K562 (cell line): ENCODE measurements around the gene AGT. TPM values are rescaled to one million over a fixed set of nuclear protein-coding genes. Genes with fewer than 3 reads are reported as not detected.

Experiments
- ATAC-seq: fragments of 200-7000 bp; cut with Tn5 transposase; 3 replicates; pipeline ENCODE4 v1.9.1; 2020; ENCODE audit warnings: moderate library complexity
- BruUV-seq: library from RNA; stranded (reverse); fragments of 400-500 nt; replicated peaks from 2 replicates; lab custom pipeline; 2021; lab: Mats Ljungman, UMichigan
- CTCF ChIA-PET: fragments of 300-600 bp; formaldehyde crosslinking; extraction: SDS; loops from one replicate; lab custom pipeline; 2021; ENCODE audit warnings: low intra/inter-chr PET ratio; lab: Yijun Ruan, JAX
- POLR2A ChIA-PET: fragments of 300-600, 350-650 bp; sonication (Branson Sonifier 250); formaldehyde crosslinking; extraction: SDS; loops from one replicate; lab custom pipeline; 2021; ENCODE audit warnings: antibody characterized with exemption, inconsistent platforms; lab: Yijun Ruan, JAX
- DNase-seq, 4 experiments: peaks; one replicate each; pipeline versions ENCODE4 v3.0.0 to v3.0.0-alpha.2; 2011 to 2018; ENCODE audit warnings: low spot score in 3 of 4, mixed read lengths in 3 of 4; ENCODE audit errors: extremely low read depth in 1 of 4
- FAIRE-seq: peaks from 2 replicates; lab custom pipeline; 2011; peaks lifted over from hg19 to GRCh38; lab: Jason Lieb, UNC
- H2AFZ ChIP-seq: 2 replicates; pipeline ENCODE4 v1.6.0; 2011; ENCODE audit warnings: low read depth, low read length, control low read depth, inconsistent platforms
- H3K27ac ChIP-seq: fragments of 200-600 bp; 3 replicates; pipeline ENCODE4 v1.8.0; 2011; ENCODE audit warnings: low read depth, mild to moderate bottlenecking, control low read depth, inconsistent platforms, low read length, moderate library complexity, mixed read lengths; ENCODE audit errors: extremely low read depth
- H3K27me3 ChIP-seq, 2 experiments: fragments of 300-600 bp in 1 of 2; 2 replicates in 1 of 2; 3 replicates in 1 of 2; pipeline versions ENCODE4 v1.6.0 to v1.8.0; 2011; ENCODE audit warnings: inconsistent platforms in 2 of 2, low read length in 2 of 2, mild to moderate bottlenecking in 1 of 2, mixed read lengths in 1 of 2, moderate library complexity in 1 of 2; ENCODE audit not compliant: control insufficient read depth in 2 of 2, insufficient read depth in 2 of 2
- H3K36me3 ChIP-seq: fragments of 300-600 bp; 3 replicates; pipeline ENCODE4 v1.8.0; 2011; ENCODE audit warnings: mild to moderate bottlenecking, low read length, inconsistent platforms; ENCODE audit not compliant: control insufficient read depth, insufficient read depth
- H3K4me1 ChIP-seq, 2 experiments: fragments of 200-600 bp in 1 of 2; replicated peaks in 1 of 2; 2 replicates in 1 of 2; 3 replicates in 1 of 2; pipeline versions ENCODE4 v1.5.1 to v1.8.0; 2011; ENCODE audit warnings: inconsistent platforms in 2 of 2, low read length in 2 of 2, mild to moderate bottlenecking in 1 of 2, mixed read lengths in 1 of 2, moderate library complexity in 1 of 2; ENCODE audit not compliant: control insufficient read depth in 2 of 2, insufficient read depth in 2 of 2
- H3K4me2 ChIP-seq: 2 replicates; pipeline ENCODE4 v1.6.1; 2011; ENCODE audit warnings: low read length, control low read depth, inconsistent platforms, mixed read lengths; ENCODE audit not compliant: insufficient read depth
- H3K4me3 ChIP-seq: fragments of 200-600 bp; sonication (generic), shearing (Covaris generic); 2 replicates; pipeline ENCODE4 v1.5.1; 2016; ENCODE audit warnings: control low read depth, inconsistent platforms
- H3K79me2 ChIP-seq: fragments of 200-600 bp; 3 replicates; pipeline ENCODE4 v1.8.0; 2011; ENCODE audit warnings: low read length, inconsistent platforms; ENCODE audit not compliant: control insufficient read depth, insufficient read depth
- H3K9ac ChIP-seq, 2 experiments: 2 replicates each; pipeline versions ENCODE4 v1.6.0 to v1.6.1; 2011; ENCODE audit warnings: low read depth in 2 of 2, low read length in 2 of 2, control low read depth in 1 of 2, inconsistent platforms in 1 of 2, mild to moderate bottlenecking in 1 of 2, mixed read lengths in 1 of 2; ENCODE audit not compliant: insufficient read depth in 1 of 2
- H3K9me1 ChIP-seq: one replicate; pipeline ENCODE4 v1.6.0; 2011; ENCODE audit warnings: inconsistent platforms, mild to moderate bottlenecking, low read length, moderate library complexity; ENCODE audit not compliant: control insufficient read depth, insufficient read depth
- H3K9me3 ChIP-seq: replicated peaks from 2 replicates; pipeline ENCODE4 v1.5.1; 2011; ENCODE audit warnings: low read depth, low read length, inconsistent platforms; ENCODE audit not compliant: control insufficient read depth, insufficient read depth
- H4K20me1 ChIP-seq: replicated peaks from 2 replicates; pipeline ENCODE4 v1.6.1; 2011; ENCODE audit warnings: low read length, inconsistent platforms, mixed read lengths; ENCODE audit not compliant: control insufficient read depth, insufficient read depth
- CBFA2T3 ChIP-seq: fragments of 450-650 bp; IDR thresholded peaks from 2 replicates; pipeline ENCODE4 v1.6.1; 2017
- CHD4 ChIP-seq: fragments of 200-600 bp; sonication (generic); IDR thresholded peaks from 3 replicates; pipeline ENCODE4 v1.6.1; 2012; ENCODE audit warnings: low read depth, mild to moderate bottlenecking, mixed read lengths, low read length, inconsistent platforms; ENCODE audit not compliant: insufficient read depth, insufficient replicate concordance, poor library complexity, severe bottlenecking
- GABPA ChIP-seq: fragments of 200-800 bp; sonication (Bioruptor generic); conservative IDR thresholded peaks from 2 replicates; pipeline ENCODE4 v1.6.1; 2016; ENCODE audit warnings: low read depth, missing genetic modification characterization, missing compliant biosample characterization
- HMG20A ChIP-seq: fragments of 450-650 bp; formaldehyde crosslinking; conservative IDR thresholded peaks from 2 replicates; pipeline ENCODE4 v1.4.0; 2020; ENCODE audit warnings: mild to moderate bottlenecking, mixed read lengths
- NFIC ChIP-seq: fragments of 450-650 bp; IDR thresholded peaks from 2 replicates; pipeline ENCODE4 v1.6.1; 2017; ENCODE audit warnings: mild to moderate bottlenecking, inconsistent platforms
- PRMT5 ChIP-seq: sonication (generic); formaldehyde crosslinking; IDR thresholded peaks from 2 replicates; pipeline ENCODE4 v1.5.0; 2020; ENCODE audit warnings: missing genetic modification reagents
- SIX5 ChIP-seq, 2 experiments: IDR thresholded peaks; 2 replicates each; pipeline ENCODE4 v1.6.1; 2011; ENCODE audit warnings: low read length in 2 of 2, borderline replicate concordance in 1 of 2, low read depth in 1 of 2, mild to moderate bottlenecking in 1 of 2, moderate library complexity in 1 of 2; ENCODE audit not compliant: insufficient read depth in 1 of 2
- XRCC3 ChIP-seq: fragments of 450-650 bp; IDR thresholded peaks from 2 replicates; pipeline ENCODE4 v1.6.1; 2017; ENCODE audit warnings: mild to moderate bottlenecking, moderate library complexity
- WGBS: fragments of 100-300 bp; shearing (Covaris generic); methylation state at CpG from one replicate; pipeline ENCODE4 v1.1.6; 2016; ENCODE audit warnings: low coverage, mixed read lengths; ENCODE audit not compliant: insufficient coverage; ENCODE audit errors: missing lambda C conversion rate; 5-methylcytosine and 5-hydroxymethylcytosine counted together
- in situ Hi-C: fragments of 300-500 bp; cut with MboI; formaldehyde crosslinking; loops from 4 replicates; pipeline ENCODE4 v1.15.0; 2018; ENCODE audit warnings: inconsistent platforms, mixed read lengths
- intact Hi-C: fragments of 100-400 bp; cut with micrococcal nuclease; formaldehyde crosslinking; loops from 2 replicates; pipeline ENCODE4 v1.14.2; 2022
- polyA plus RNA-seq, 8 experiments: library from polyadenylated mRNA; depleted of rRNA in 4 of 8; stranded (reverse) in 5 of 8; unstranded in 3 of 8; fragments of >200 nt; fragmentation: Nextera tagmentation in 2 of 8; fragmentation: Illumina TruSeq in 1 of 8; extraction: Ambion mirVana in 2 of 8; extraction: Trizol in 1 of 8; gene quantifications; 2 replicates each; pipeline versions ENCODE4 v1.2.1 to v1.2.3, GENCODE V29; 2011 to 2014; ENCODE audit warnings: inconsistent platforms in 1 of 8, missing spikeins in 1 of 8
- total RNA-seq, 7 experiments: library from RNA; depleted of rRNA in 6 of 7; stranded (reverse); fragments of >200 nt in 6 of 7; fragmentation: Illumina TruSeq in 2 of 7; extraction: Trizol in 2 of 7; gene quantifications; 2 replicates each; pipeline versions ENCODE4 v1.2.1 to v1.2.3, GENCODE V29; 2011 to 2021; ENCODE audit warnings: low replicate concordance in 1 of 7
- TF ChIP-seq, protein P1 (sequence below): fragments of 450-650 bp; formaldehyde crosslinking; IDR thresholded peaks from 2 replicates; pipeline ENCODE4 v1.4.0; 2022; ENCODE audit warnings: missing genetic modification characterization

Gene AGT
- total and polyA plus RNA-seq, 9 of the 15 experiments (the other 6 are each of a cell fraction or from before 2014, with no cell fraction given), result 0.40 TPM; not detected in 8

DNA sequence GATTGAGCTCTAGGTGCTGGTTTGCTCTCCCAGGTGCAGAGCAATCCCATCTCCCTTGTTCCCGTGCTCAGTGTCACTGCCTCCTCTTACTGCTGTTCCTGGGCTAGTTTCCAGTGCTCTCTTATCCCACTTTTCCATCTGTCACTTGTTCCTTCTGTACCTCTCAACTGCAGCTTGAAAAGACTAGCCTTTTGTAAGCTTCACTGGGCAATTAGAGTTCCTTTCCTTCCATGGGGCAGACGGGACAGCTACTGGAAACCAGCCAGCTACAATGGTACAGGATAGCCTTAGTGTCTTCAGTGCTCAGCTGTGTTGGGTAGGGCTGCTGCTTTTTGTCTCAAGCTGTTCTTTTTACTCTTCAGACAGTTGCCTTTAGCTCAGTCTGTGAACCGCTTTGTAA lies 31.6 kb downstream of the AGT start:
- Histone ChIP-seq H2AFZ (no peak overlapping the region), H3K9ac (no peak overlapping the region; a peak in 1 of 4 replicates), H3K9me1 (no peaks in the 10 kb centered on the region)
- no TSS peak for BruUV-seq
- TF ChIP-seq CBFA2T3, result peak; percentile 14; the same call in 1 of the 2 replicates
- TF ChIP-seq SIX5 (IDR thresholded peaks at IDR 0.05; ENCODE audit: borderline replicate concordance in 1 of 2, insufficient read depth in 1 of 2, low read depth in 1 of 2, low read length in 2 of 2), result no peak
- peak; percentile 55 for TF ChIP-seq NFIC
- TF ChIP-seq, all 486 proteins: peak for 2
- no peak overlapping the region for H3K4me2 ChIP-seq
- H3K4me3 ChIP-seq, result no peak overlapping the region
- no peaks in the 10 kb centered on the region for H3K9me3 ChIP-seq
- no peak for FAIRE-seq
- in situ Hi-C loops (no loop called here), intact Hi-C loops (no loop called here)
- peaks cover 3 to 15% of the 10 kb centered on the region in 2 experiments; a peak in 4 of 5 replicates for H3K4me1 ChIP-seq
- ATAC-seq, result peak; percentile 51
- H3K27ac ChIP-seq, result no peak overlapping the region
- POLR2A ChIA-PET, result interaction anchor here (0.7 to 1.4 kb wide), 8 partner anchors 9 to 168 kb away, joined by 3 to 8 read pairs (median 3); no protein-coding TSS in a partner anchor
- peak in 3 of 4 experiments; percentile 23 to 46 (median 35) for DNase-seq
- peaks cover 87% of the 10 kb centered on the region for H3K36me3 ChIP-seq
- H4K20me1 ChIP-seq, result peaks cover 6% of the 10 kb centered on the region; the same call in 1 of the 2 replicates
- 9% methylated on average over 3 of the region's 3 CpGs for WGBS
- CTCF ChIA-PET, result no interaction called here
- no peaks in the 10 kb centered on the region; the same call in 2 of the 3 replicates for H3K79me2 ChIP-seq
- H3K27me3 ChIP-seq, result no peaks in the 10 kb centered on the region

GRCh38 chr1:230681599-230681998 lies 32.3 kb downstream of the AGT start:
- no peak overlapping the region for H3K4me2 ChIP-seq
- no peak for TF ChIP-seq HMG20A (CRISPR knock-in tag)
- TF ChIP-seq PRMT5, result no peak
- TF ChIP-seq CHD4, result no peak
- TF ChIP-seq GABPA, result no peak
- peak; percentile 94 for TF ChIP-seq NFIC
- no peak for TF ChIP-seq XRCC3
- TF ChIP-seq, protein P1, sequence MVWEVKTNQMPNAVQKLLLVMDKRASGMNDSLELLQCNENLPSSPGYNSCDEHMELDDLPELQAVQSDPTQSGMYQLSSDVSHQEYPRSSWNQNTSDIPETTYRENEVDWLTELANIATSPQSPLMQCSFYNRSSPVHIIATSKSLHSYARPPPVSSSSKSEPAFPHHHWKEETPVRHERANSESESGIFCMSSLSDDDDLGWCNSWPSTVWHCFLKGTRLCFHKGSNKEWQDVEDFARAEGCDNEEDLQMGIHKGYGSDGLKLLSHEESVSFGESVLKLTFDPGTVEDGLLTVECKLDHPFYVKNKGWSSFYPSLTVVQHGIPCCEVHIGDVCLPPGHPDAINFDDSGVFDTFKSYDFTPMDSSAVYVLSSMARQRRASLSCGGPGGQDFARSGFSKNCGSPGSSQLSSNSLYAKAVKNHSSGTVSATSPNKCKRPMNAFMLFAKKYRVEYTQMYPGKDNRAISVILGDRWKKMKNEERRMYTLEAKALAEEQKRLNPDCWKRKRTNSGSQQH, result no peak

More at GRCh38 chr1:230681599-230681998, 32.3 kb downstream of the AGT start:
- H3K9ac ChIP-seq, result no peak overlapping the region
- ATAC-seq, result peak; percentile 100
- H3K9me1 ChIP-seq, result no peaks in the 10 kb centered on the region
- 0% methylated on average over 2 of the region's 2 CpGs for WGBS
- H2AFZ ChIP-seq, result no peak overlapping the region
- ChIA-PET POLR2A (interaction anchor here (0.7 to 1.4 kb wide), 5 partner anchors 10 to 169 kb away, joined by 3 to 8 read pairs (median 3); no protein-coding TSS in a partner anchor), CTCF (no interaction called here)
- H4K20me1 ChIP-seq, result peaks cover 6% of the 10 kb centered on the region; the same call in 1 of the 2 replicates
- intact Hi-C loops, result no loop called here
- BruUV-seq, result no TSS peak
- DNase-seq, result peak in 3 of 4 experiments; percentile 43 to 83 (median 82)
- in situ Hi-C loops, result no loop called here
- peaks cover 3 to 15% of the 10 kb centered on the region in 2 experiments; a peak in 4 of 5 replicates for H3K4me1 ChIP-seq
- H3K27me3 ChIP-seq, result no peaks in the 10 kb centered on the region
- no peak overlapping the region for H3K27ac ChIP-seq
- H3K36me3 ChIP-seq, result peaks cover 87% of the 10 kb centered on the region
- H3K4me3 ChIP-seq, result no peak overlapping the region
- H3K9me3 ChIP-seq, result peaks cover 6% of the 10 kb centered on the region; the same call in 1 of the 2 replicates
- FAIRE-seq, result peak; percentile 90
- H3K79me2 ChIP-seq, result no peaks in the 10 kb centered on the region; the same call in 2 of the 3 replicates
